Loucy (cell line): Measurements from ENCODE around the gene CRIP2.

Experiments used
- CTCF ChIP-seq: fragments of 200-600 bp; sonication (generic); conservative IDR thresholded peaks from 2 replicates; pipeline ENCODE4 v1.5.1; 2014; ENCODE audit warnings: mild to moderate bottlenecking, antibody characterized with exemption, low read length
- EZH2phosphoT487 ChIP-seq: fragments of 200-600 bp; IDR thresholded peaks from 2 replicates; pipeline ENCODE4 v1.6.1; 2018; ENCODE audit warnings: antibody characterized with exemption, mild to moderate bottlenecking, moderate library complexity, borderline replicate concordance

GRCh38 chr14:105492971-105493871 is 18.6 kb downstream of the CRIP2 start:
- TF ChIP-seq CTCF: no peak; the same call in 1 of the 2 replicates
- TF ChIP-seq EZH2phosphoT487: no peak
